ENCODE data around the gene WBP4.

- 0 out of 2 replicates have a peak, but pooled peaks have one; percentile 3 for TF ChIP-seq CTCF (CRISPR knock-in tag; IDR thresholded peaks at IDR 0.05)
- TF ChIP-seq ZNF280D (CRISPR knock-in tag; IDR thresholded peaks at IDR 0.05) = 0 out of 2 replicates have a peak, but pooled peaks have one; percentile 2
- no peak for TF ChIP-seq HIVEP1 (CRISPR knock-in tag; IDR thresholded peaks at IDR 0.05)
- TF ChIP-seq ZNF484 (CRISPR knock-in tag; IDR thresholded peaks at IDR 0.05; ENCODE audit: borderline replicate concordance, low read depth) = no peak
- no peak for TF ChIP-seq ZNF513 (CRISPR knock-in tag; conservative IDR thresholded peaks at IDR 0.05)
- TF ChIP-seq ZNF678 (CRISPR knock-in tag; IDR thresholded peaks at IDR 0.05) = no peak
- 0 out of 2 replicates have a peak, but pooled peaks have one; percentile 30 for TF ChIP-seq ZNF614 (CRISPR knock-in tag; IDR thresholded peaks at IDR 0.05; ENCODE audit: borderline replicate concordance)
Measured at GRCh38 chr13:41107584-41108014, 46.3 kb downstream of the WBP4 start.

Measured in HepG2 (cell line).